ENCODE data around the gene NAGA.

The NAGA gene

GRCh38 chr22:42022162-42022847, 48.3 kb downstream of the NAGA start:
- Histone ChIP-seq H3K4me1 (ENCODE audit: insufficient read depth, low read length, poor library complexity, severe bottlenecking) (no peaks in the 10 kb centered on the region), H3K9ac (ENCODE audit: low read depth, low read length, poor library complexity, severe bottlenecking) (no peak overlapping the region), H3K36me3 (ENCODE audit: insufficient read depth, low read length) (no peaks in the 10 kb centered on the region), H2AFZ (ENCODE audit: low read length) (peak overlapping the region; percentile 5; the same call in 1 of the 2 replicates), H3K4me2 (ENCODE audit: low read depth, low read length, poor library complexity, severe bottlenecking) (no peak overlapping the region), H3K9me2 (replicated peaks; ENCODE audit: low read depth, low read length) (no peaks in the 10 kb centered on the region), H3F3A (ENCODE audit: low read depth) (no peaks in the 10 kb centered on the region), H3K9me3 (ENCODE audit: insufficient read depth, low read depth, low read length) (no peaks in the 10 kb centered on the region), H3K27me3 (ENCODE audit: insufficient read depth, low read length, poor library complexity, severe bottlenecking) (no peaks in the 10 kb centered on the region), H4K20me1 (ENCODE audit: insufficient read depth, low read length, poor library complexity, severe bottlenecking) (no peaks in the 10 kb centered on the region), H3K79me2 (ENCODE audit: insufficient read depth, low read length) (no peaks in the 10 kb centered on the region), H3K4me3 (ENCODE audit: low read length, poor library complexity, severe bottlenecking) (no peak overlapping the region)
- TF ChIP-seq CTCF (conservative IDR thresholded peaks at IDR 0.05; ENCODE audit: low read length) (no peak), EZH2phosphoT487 (IDR thresholded peaks at IDR 0.05; ENCODE audit: borderline replicate concordance) (no peak)

DNA sequence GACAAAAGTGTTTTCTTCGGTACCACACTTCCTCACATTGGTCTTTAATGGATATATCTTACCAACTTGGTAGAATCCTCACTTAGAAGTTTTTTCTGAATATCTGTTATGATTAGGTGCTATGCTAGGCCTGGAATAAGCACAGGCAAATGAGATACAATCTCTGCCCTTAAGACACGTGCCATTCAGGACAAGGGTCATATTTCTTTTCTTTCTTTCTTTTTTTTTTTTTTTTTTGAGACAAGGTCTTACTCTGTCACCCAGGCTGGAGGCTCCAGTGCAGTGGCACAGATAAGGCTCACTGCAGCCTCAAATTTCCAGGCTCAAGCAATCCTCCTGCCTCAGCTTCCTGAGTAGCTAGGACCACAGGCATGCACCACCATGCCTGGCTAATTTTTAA, 49.0 kb downstream of the NAGA start:
- no peak overlapping the region for H3K4me3 ChIP-seq (ENCODE audit: low read length, poor library complexity, severe bottlenecking)
- no peaks in the 10 kb centered on the region for H4K20me1 ChIP-seq (ENCODE audit: insufficient read depth, low read length, poor library complexity, severe bottlenecking)
- no peak for TF ChIP-seq EZH2phosphoT487 (IDR thresholded peaks at IDR 0.05; ENCODE audit: borderline replicate concordance)
- TF ChIP-seq CTCF (conservative IDR thresholded peaks at IDR 0.05; ENCODE audit: low read length), result no peak
- no peaks in the 10 kb centered on the region for H3K79me2 ChIP-seq (ENCODE audit: insufficient read depth, low read length)
- no peaks in the 10 kb centered on the region for H3K36me3 ChIP-seq (ENCODE audit: insufficient read depth, low read length)
- H3K4me2 ChIP-seq (ENCODE audit: low read depth, low read length, poor library complexity, severe bottlenecking), result no peak overlapping the region
- H3K4me1 ChIP-seq (ENCODE audit: insufficient read depth, low read length, poor library complexity, severe bottlenecking), result no peaks in the 10 kb centered on the region
- H3K9me3 ChIP-seq (ENCODE audit: insufficient read depth, low read depth, low read length), result no peaks in the 10 kb centered on the region
- H3K27me3 ChIP-seq (ENCODE audit: insufficient read depth, low read length, poor library complexity, severe bottlenecking), result no peaks in the 10 kb centered on the region
- no peak overlapping the region for H3K9ac ChIP-seq (ENCODE audit: low read depth, low read length, poor library complexity, severe bottlenecking)
- no peak overlapping the region for H2AFZ ChIP-seq (ENCODE audit: low read length)
- no peaks in the 10 kb centered on the region for H3K9me2 ChIP-seq (replicated peaks; ENCODE audit: low read depth, low read length)
- H3F3A ChIP-seq (ENCODE audit: low read depth), result no peaks in the 10 kb centered on the region

DNA sequence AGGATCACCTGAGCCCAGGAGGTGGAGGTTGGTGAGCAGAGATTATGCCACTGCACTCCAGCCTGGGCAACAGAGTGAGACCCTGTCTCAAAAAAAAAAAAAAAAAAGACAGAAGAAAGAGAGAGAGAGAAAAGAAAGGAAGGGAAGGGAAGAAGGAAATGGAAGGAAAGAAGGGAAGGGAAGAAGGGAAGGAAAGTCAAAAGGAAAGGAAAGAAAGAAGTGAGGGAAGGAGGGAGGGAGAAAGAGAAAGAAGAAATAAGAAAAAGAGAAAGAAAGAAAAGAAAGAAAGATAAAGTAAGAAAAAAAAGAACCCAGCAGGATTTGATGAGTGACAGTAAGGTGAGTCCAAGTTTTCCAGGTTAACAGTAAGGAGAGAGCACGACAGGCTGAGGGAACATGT, 52.4 kb downstream of the NAGA start:
- Histone ChIP-seq H4K20me1 (ENCODE audit: insufficient read depth, low read length, poor library complexity, severe bottlenecking) (no peaks in the 10 kb centered on the region), H3K9me3 (ENCODE audit: insufficient read depth, low read depth, low read length) (no peaks in the 10 kb centered on the region), H3K27me3 (ENCODE audit: insufficient read depth, low read length, poor library complexity, severe bottlenecking) (no peaks in the 10 kb centered on the region), H3K79me2 (ENCODE audit: insufficient read depth, low read length) (no peaks in the 10 kb centered on the region), H3K4me2 (ENCODE audit: low read depth, low read length, poor library complexity, severe bottlenecking) (no peak overlapping the region), H3K36me3 (ENCODE audit: insufficient read depth, low read length) (no peaks in the 10 kb centered on the region), H2AFZ (ENCODE audit: low read length) (no peak overlapping the region), H3F3A (ENCODE audit: low read depth) (no peaks in the 10 kb centered on the region), H3K4me1 (ENCODE audit: insufficient read depth, low read length, poor library complexity, severe bottlenecking) (no peaks in the 10 kb centered on the region), H3K9me2 (replicated peaks; ENCODE audit: low read depth, low read length) (no peaks in the 10 kb centered on the region), H3K4me3 (ENCODE audit: low read length, poor library complexity, severe bottlenecking) (no peak overlapping the region), H3K9ac (ENCODE audit: low read depth, low read length, poor library complexity, severe bottlenecking) (no peak overlapping the region)
- TF ChIP-seq EZH2phosphoT487 (IDR thresholded peaks at IDR 0.05; ENCODE audit: borderline replicate concordance) (no peak), CTCF (conservative IDR thresholded peaks at IDR 0.05; ENCODE audit: low read length) (no peak)
